ENCODE results near the gene SNTB2. TPM values are rescaled to one million over a fixed set of nuclear protein-coding genes. Genes with fewer than 3 reads are reported as not detected.

Gene SNTB2
- total and polyA plus RNA-seq, 9 of the 15 experiments (the other 6 are each of a cell fraction or from before 2014, with no cell fraction given), result 1.2 to 13.7 (median 5.7) TPM

DNA sequence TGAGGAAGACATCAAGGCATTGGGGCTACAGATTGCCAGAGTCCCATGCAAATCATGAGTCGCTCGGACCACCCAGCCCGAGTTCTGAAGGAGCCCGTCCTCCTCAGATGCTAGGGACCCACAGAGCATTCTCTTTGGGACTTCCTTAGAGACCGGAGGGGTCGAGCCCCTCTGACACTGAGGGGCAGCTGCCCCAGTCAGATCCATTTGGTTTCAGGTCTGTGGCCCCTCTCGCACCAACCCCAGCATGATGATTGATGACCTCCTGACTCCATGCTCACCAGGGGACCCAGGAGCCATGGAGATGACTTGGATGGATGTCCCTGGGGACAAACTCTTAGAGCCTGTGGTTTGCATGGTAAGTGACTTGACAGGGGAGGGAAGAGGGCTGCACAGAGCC is 135.4 kb downstream of the SNTB2 start:
- intact Hi-C loops (cut with micrococcal nuclease) (no loop called here), in situ Hi-C loops (cut with MboI) (no loop called here)
- ChIA-PET CTCF (ENCODE audit: low intra/inter-chr PET ratio) (no interaction called here), POLR2A (interaction anchor here (1.0 to 2.4 kb wide), 2 partner anchors 11 to 13 kb away, joined by 3 to 7 read pairs; no protein-coding TSS in a partner anchor)
- Histone ChIP-seq H3K4me3 (no peak overlapping the region), H3K79me2 (ENCODE audit: control insufficient read depth, insufficient read depth, low read length) (peaks cover 58% of the 10 kb centered on the region), H3K9me3 (replicated peaks; ENCODE audit: control insufficient read depth, insufficient read depth, low read depth, low read length) (no peaks in the 10 kb centered on the region), H3K4me2 (ENCODE audit: insufficient read depth, low read length) (no peak overlapping the region), H4K20me1 (replicated peaks; ENCODE audit: control insufficient read depth, insufficient read depth, low read length) (peaks cover 31% of the 10 kb centered on the region; the same call in 1 of the 2 replicates), H3K4me1 (replicated peaks in 1 of 2; ENCODE audit: control insufficient read depth in 2 of 2, insufficient read depth in 2 of 2, low read length in 2 of 2) (peaks cover 11 to 38% of the 10 kb centered on the region in 2 experiments; a peak in 4 of 5 replicates), H2AFZ (ENCODE audit: low read depth, low read length) (no peak overlapping the region), H3K27ac (ENCODE audit: extremely low read depth, low read depth, low read length) (no peak overlapping the region), H3K9me1 (ENCODE audit: control insufficient read depth, insufficient read depth, low read length) (no peaks in the 10 kb centered on the region), H3K27me3 (ENCODE audit: control insufficient read depth in 2 of 2, insufficient read depth in 2 of 2, low read length in 2 of 2) (no peaks in the 10 kb centered on the region), H3K9ac (ENCODE audit: insufficient read depth in 1 of 2, low read depth in 2 of 2, low read length in 2 of 2) (peak overlapping the region in 1 of 2 experiments; percentile 8; a peak in 1 of 4 replicates), H3K36me3 (ENCODE audit: control insufficient read depth, insufficient read depth, low read length) (peaks cover 94% of the 10 kb centered on the region)
- BruUV-seq (replicated peaks), result no TSS peak
- WGBS (ENCODE audit: insufficient coverage, low coverage, missing lambda C conversion rate), result 84% methylated on average over 7 of the region's 7 CpGs
- DNase-seq (ENCODE audit: extremely low read depth in 1 of 4, low spot score in 3 of 4), result no peak
- TF ChIP-seq MEIS2 (IDR thresholded peaks at IDR 0.05; ENCODE audit: partially characterized antibody) (peak; percentile 18), ZNF134 (CRISPR knock-in tag; conservative IDR thresholded peaks at IDR 0.05) (no peak), RBFOX2 (IDR thresholded peaks at IDR 0.05; ENCODE audit: low read depth, low read length) (peak; percentile 40)
- TF ChIP-seq, protein P1, sequence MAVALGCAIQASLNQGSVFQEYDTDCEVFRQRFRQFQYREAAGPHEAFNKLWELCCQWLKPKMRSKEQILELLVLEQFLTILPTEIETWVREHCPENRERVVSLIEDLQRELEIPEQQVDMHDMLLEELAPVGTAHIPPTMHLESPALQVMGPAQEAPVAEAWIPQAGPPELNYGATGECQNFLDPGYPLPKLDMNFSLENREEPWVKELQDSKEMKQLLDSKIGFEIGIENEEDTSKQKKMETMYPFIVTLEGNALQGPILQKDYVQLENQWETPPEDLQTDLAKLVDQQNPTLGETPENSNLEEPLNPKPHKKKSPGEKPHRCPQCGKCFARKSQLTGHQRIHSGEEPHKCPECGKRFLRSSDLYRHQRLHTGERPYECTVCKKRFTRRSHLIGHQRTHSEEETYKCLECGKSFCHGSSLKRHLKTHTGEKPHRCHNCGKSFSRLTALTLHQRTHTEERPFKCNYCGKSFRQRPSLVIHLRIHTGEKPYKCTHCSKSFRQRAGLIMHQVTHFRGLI (CRISPR knock-in tag; IDR thresholded peaks at IDR 0.05), result no peak
- no peak for FAIRE-seq
- ATAC-seq, result no peak

Data from K562 (cell line).